BLaER1 (cell line): ENCODE data around the gene ADAMTSL3.

ENCODE experiments used
- H3K27ac ChIP-seq: shearing (Covaris generic); formaldehyde crosslinking; 2 replicates; pipeline ENCODE4 v1.8.1; 2022
- H3K27me3 ChIP-seq: shearing (Covaris generic); formaldehyde crosslinking; 2 replicates; pipeline ENCODE4 v1.8.1; 2022
- H3K36me3 ChIP-seq: shearing (Covaris generic); formaldehyde crosslinking; 2 replicates; pipeline ENCODE4 v1.8.1; 2022
- H3K4me1 ChIP-seq: shearing (Covaris generic); formaldehyde crosslinking; 2 replicates; pipeline ENCODE4 v1.8.1; 2022
- H3K4me2 ChIP-seq: shearing (Covaris generic); formaldehyde crosslinking; 2 replicates; pipeline ENCODE4 v1.8.1; 2022
- H3K4me3 ChIP-seq: shearing (Covaris generic); formaldehyde crosslinking; 2 replicates; pipeline ENCODE4 v1.8.1; 2022
- H3K9ac ChIP-seq: shearing (Covaris generic); formaldehyde crosslinking; 2 replicates; pipeline ENCODE4 v1.8.1; 2022
- H3K9me3 ChIP-seq: shearing (Covaris generic); formaldehyde crosslinking; 2 replicates; pipeline ENCODE4 v1.8.1; 2022
- H4K20me1 ChIP-seq: shearing (Covaris generic); formaldehyde crosslinking; 2 replicates; pipeline ENCODE4 v1.8.1; 2022
- Cebpa-rat ChIP-seq: shearing (Covaris generic); IDR thresholded peaks from 2 replicates; pipeline ENCODE4 v1.8.1; 2022

The ADAMTSL3 gene

GRCh38 chr15:83928392-83928734 lies 274.4 kb downstream of the ADAMTSL3 start:
- TF ChIP-seq Cebpa-rat: no peak
- H3K4me3 ChIP-seq: no peak overlapping the region
- no peaks in the 10 kb centered on the region for H3K36me3 ChIP-seq
- no peak overlapping the region for H3K27ac ChIP-seq
- no peaks in the 10 kb centered on the region for H4K20me1 ChIP-seq
- H3K9me3 ChIP-seq: peaks cover 4% of the 10 kb centered on the region
- no peak overlapping the region for H3K4me2 ChIP-seq
- H3K27me3 ChIP-seq: no peaks in the 10 kb centered on the region
- H3K4me1 ChIP-seq: no peaks in the 10 kb centered on the region
- H3K9ac ChIP-seq: no peak overlapping the region

GRCh38 chr15:83928878-83929418 lies 275.0 kb downstream of the ADAMTSL3 start:
- peaks cover 10% of the 10 kb centered on the region for H3K9me3 ChIP-seq
- H3K27me3 ChIP-seq: no peaks in the 10 kb centered on the region
- H4K20me1 ChIP-seq: no peaks in the 10 kb centered on the region
- H3K9ac ChIP-seq: no peak overlapping the region
- H3K27ac ChIP-seq: no peak overlapping the region
- TF ChIP-seq Cebpa-rat: no peak
- H3K4me2 ChIP-seq: no peak overlapping the region
- no peaks in the 10 kb centered on the region for H3K4me1 ChIP-seq
- H3K4me3 ChIP-seq: no peak overlapping the region
- H3K36me3 ChIP-seq: no peaks in the 10 kb centered on the region

- Histone ChIP-seq H3K27me3 (no peaks in the 10 kb centered on the region), H4K20me1 (no peaks in the 10 kb centered on the region), H3K9me3 (peaks cover 16% of the 10 kb centered on the region), H3K36me3 (no peaks in the 10 kb centered on the region), H3K9ac (no peak overlapping the region), H3K4me2 (no peak overlapping the region), H3K27ac (no peak overlapping the region), H3K4me1 (no peaks in the 10 kb centered on the region), H3K4me3 (no peak overlapping the region)
- TF ChIP-seq Cebpa-rat: no peak
Measured at GRCh38 chr15:83929619-83930018, 275.7 kb downstream of the ADAMTSL3 start.

GRCh38 chr15:83930392-83931212 lies 276.7 kb downstream of the ADAMTSL3 start:
- Histone ChIP-seq H3K4me3 (no peak overlapping the region), H4K20me1 (no peaks in the 10 kb centered on the region), H3K9ac (no peak overlapping the region), H3K4me1 (no peaks in the 10 kb centered on the region), H3K4me2 (no peak overlapping the region), H3K27me3 (no peaks in the 10 kb centered on the region), H3K27ac (no peak overlapping the region), H3K36me3 (no peaks in the 10 kb centered on the region), H3K9me3 (peaks cover 21% of the 10 kb centered on the region)
- no peak for TF ChIP-seq Cebpa-rat

- H3K27me3 ChIP-seq: no peaks in the 10 kb centered on the region
- no peak overlapping the region for H3K27ac ChIP-seq
- no peak for TF ChIP-seq Cebpa-rat
- H3K4me3 ChIP-seq: no peak overlapping the region
- H3K4me2 ChIP-seq: no peak overlapping the region
- no peak overlapping the region for H3K9ac ChIP-seq
- H3K4me1 ChIP-seq: no peaks in the 10 kb centered on the region
- no peaks in the 10 kb centered on the region for H3K36me3 ChIP-seq
- H3K9me3 ChIP-seq: peaks cover 21% of the 10 kb centered on the region
- no peaks in the 10 kb centered on the region for H4K20me1 ChIP-seq
Measured at GRCh38 chr15:83935774-83936173, 281.9 kb downstream of the ADAMTSL3 start.

GRCh38 chr15:83940136-83940535 lies 286.2 kb downstream of the ADAMTSL3 start:
- Histone ChIP-seq H3K4me2 (no peak overlapping the region), H3K4me1 (no peaks in the 10 kb centered on the region), H3K27me3 (no peaks in the 10 kb centered on the region; the same call in 1 of the 2 replicates), H3K9me3 (no peaks in the 10 kb centered on the region), H3K4me3 (no peak overlapping the region), H3K36me3 (no peaks in the 10 kb centered on the region), H3K9ac (no peak overlapping the region), H4K20me1 (no peaks in the 10 kb centered on the region), H3K27ac (no peak overlapping the region)
- no peak for TF ChIP-seq Cebpa-rat

GRCh38 chr15:83943043-83943442 lies 289.1 kb downstream of the ADAMTSL3 start:
- Histone ChIP-seq H3K27ac (no peak overlapping the region), H3K9ac (no peak overlapping the region), H4K20me1 (no peaks in the 10 kb centered on the region), H3K4me3 (no peak overlapping the region), H3K4me1 (no peaks in the 10 kb centered on the region), H3K36me3 (no peaks in the 10 kb centered on the region), H3K9me3 (no peaks in the 10 kb centered on the region), H3K4me2 (no peak overlapping the region), H3K27me3 (no peaks in the 10 kb centered on the region; the same call in 1 of the 2 replicates)
- TF ChIP-seq Cebpa-rat: no peak

GRCh38 chr15:83943849-83944404 lies 290.0 kb downstream of the ADAMTSL3 start:
- Histone ChIP-seq H3K4me2 (no peak overlapping the region), H3K36me3 (no peaks in the 10 kb centered on the region), H3K4me3 (no peak overlapping the region), H3K27me3 (no peaks in the 10 kb centered on the region; the same call in 1 of the 2 replicates), H3K9me3 (no peaks in the 10 kb centered on the region), H4K20me1 (no peaks in the 10 kb centered on the region), H3K4me1 (no peaks in the 10 kb centered on the region), H3K27ac (no peak overlapping the region), H3K9ac (no peak overlapping the region)
- TF ChIP-seq Cebpa-rat: no peak

GRCh38 chr15:83947156-83947555 lies 293.2 kb downstream of the ADAMTSL3 start:
- H3K4me3 ChIP-seq: no peak overlapping the region
- no peak overlapping the region for H3K27ac ChIP-seq
- no peaks in the 10 kb centered on the region for H3K36me3 ChIP-seq
- no peaks in the 10 kb centered on the region for H4K20me1 ChIP-seq
- no peak overlapping the region for H3K4me2 ChIP-seq
- H3K9me3 ChIP-seq: no peaks in the 10 kb centered on the region
- no peaks in the 10 kb centered on the region; the same call in 1 of the 2 replicates for H3K27me3 ChIP-seq
- H3K4me1 ChIP-seq: no peaks in the 10 kb centered on the region
- TF ChIP-seq Cebpa-rat: no peak
- H3K9ac ChIP-seq: no peak overlapping the region

- no peaks in the 10 kb centered on the region for H3K4me1 ChIP-seq
- H3K36me3 ChIP-seq: no peaks in the 10 kb centered on the region
- no peak overlapping the region for H3K9ac ChIP-seq
- no peak overlapping the region for H3K4me2 ChIP-seq
- H3K4me3 ChIP-seq: no peak overlapping the region
- H3K9me3 ChIP-seq: no peaks in the 10 kb centered on the region
- no peaks in the 10 kb centered on the region for H4K20me1 ChIP-seq
- H3K27ac ChIP-seq: no peak overlapping the region
- no peaks in the 10 kb centered on the region for H3K27me3 ChIP-seq
- no peak for TF ChIP-seq Cebpa-rat
Measured at GRCh38 chr15:83954506-83954905, 300.6 kb downstream of the ADAMTSL3 start.
